ENCODE measurements around the gene PCAT6.

- no peak for TF ChIP-seq CTCF (IDR thresholded peaks at IDR 0.05)
- TF ChIP-seq POLR2A (IDR thresholded peaks at IDR 0.05), result no peak
Measured at GRCh38 chr1:202844935-202845334, 34.2 kb downstream of the PCAT6 start.
